Esophagus squamous epithelium (tissue), 5 donors: Measurements from ENCODE around the gene ZSWIM4. TPM values are rescaled to one million over a fixed set of nuclear protein-coding genes. Genes with fewer than 3 reads are reported as not detected.
A peak's percentile ranks its signal among the peaks of the same experiment; 100 is the strongest.

Experiments used
- DNase-seq: peaks from one replicate; lab custom pipeline; 2025; lab: John Stamatoyannopoulos, UW
- H3K27ac ChIP-seq, 4 donors: fragments of 200-600 bp; sonication (generic); one replicate each; pipeline ENCODE4 v1.5.1; 2016 to 2019; ENCODE audit warnings: mild to moderate bottlenecking in 1 of 4
- H3K27me3 ChIP-seq, 4 donors: fragments of 200-600 bp; sonication (generic); 1 replicate in 3 of 4; 2 replicates in 1 of 4; pipeline versions ENCODE4 v1.5.1 to v1.6.0; 2017 to 2021; ENCODE audit warnings: antibody characterized with exemption in 1 of 4
- H3K36me3 ChIP-seq, 3 donors: fragments of 200-600 bp; sonication (generic); one replicate each; pipeline ENCODE4 v1.5.1; 2016 to 2019
- H3K4me1 ChIP-seq, 3 donors: fragments of 200-600 bp; sonication (generic); one replicate each; pipeline ENCODE4 v1.5.1; 2017 to 2019
- H3K4me3 ChIP-seq, 4 donors: fragments of 200-600 bp; sonication (generic); 1 replicate in 3 of 4; 2 replicates in 1 of 4; pipeline ENCODE4 v1.5.1; 2016 to 2019; ENCODE audit warnings: mild to moderate bottlenecking in 2 of 4, moderate library complexity in 1 of 4
- H3K9me3 ChIP-seq, 3 donors: fragments of 200-600 bp; sonication (generic); one replicate each; pipeline ENCODE4 v1.5.1; 2016 to 2019
- CTCF ChIP-seq, 6 experiments: fragments of 450-650 bp in 4 of 6; fragments of 200-600 bp in 2 of 6; sonication (generic) in 2 of 6; IDR thresholded peaks; one replicate each; pipeline ENCODE4 v1.5.1; 2016 to 2019; ENCODE audit warnings: antibody characterized with exemption in 6 of 6, mild to moderate bottlenecking in 4 of 6, moderate library complexity in 4 of 6
- POLR2A ChIP-seq, 4 donors: fragments of 450-650 bp; IDR thresholded peaks; one replicate each; pipeline ENCODE4 v1.6.1; 2017; ENCODE audit warnings: antibody characterized with exemption in 4 of 4, mild to moderate bottlenecking in 4 of 4, moderate library complexity in 3 of 4
- WGBS, 2 donors: methylation state at CpG; one replicate each; pipeline ENCODE4 v1.1.5; 2018; 5-methylcytosine and 5-hydroxymethylcytosine counted together
- intact Hi-C: fragments of 100-400 bp; cut with DNase I; formaldehyde crosslinking; loops from one replicate; pipeline ENCODE4 v1.15.0; 2022
- total RNA-seq, 4 donors: library from RNA; depleted of rRNA; stranded (reverse); fragments of >200 nt; gene quantifications; one replicate each; pipeline ENCODE4 v1.1.0, GENCODE V29; 2016
- donor health status: DM: yes; HTN: yes; CAD: no.

ZSWIM4 gene
- total RNA-seq, 4 donors from 2014 or later, result 7.2 to 41.4 (median 16.9) TPM

- Histone ChIP-seq H3K9me3 (no peaks in the 10 kb centered on the region), H3K36me3 (no peaks in the 10 kb centered on the region), H3K4me3 (peak overlapping the region; percentile 37 to 74 (median 56)), H3K4me1 (peaks cover 67 to 97% (median 67%) of the 10 kb centered on the region in 3 donors), H3K27me3 (no peaks in the 10 kb centered on the region), H3K27ac (peak overlapping the region; percentile 98 to 100 (median 98))
- intact Hi-C loops, result no loop called here
- whole genome bisulfite sequencing, 2 donors, result 6 to 93% methylated on average over 2 to 9 of the region's 47 CpGs
- peak; percentile 13 to 49 (median 40) for TF ChIP-seq CTCF (IDR thresholded peaks at IDR 0.05)
- peak in 3 of 4 donors; percentile 17 to 88 (median 77) for TF ChIP-seq POLR2A (IDR thresholded peaks at IDR 0.05)
- no peak for DNase-seq
Observed at GRCh38 chr19:13847407-13848339, 52.4 kb downstream of the ZSWIM4 start.

GRCh38 chr19:13848340-13848677 is 53.1 kb downstream of the ZSWIM4 start:
- DNase-seq, result no peak
- Histone ChIP-seq H3K27ac (peak overlapping the region; percentile 98 to 100 (median 98)), H3K4me1 (peaks cover 63 to 98% (median 64%) of the 10 kb centered on the region in 3 donors), H3K27me3 (no peaks in the 10 kb centered on the region), H3K4me3 (no peak overlapping the region), H3K36me3 (no peaks in the 10 kb centered on the region), H3K9me3 (no peaks in the 10 kb centered on the region)
- intact Hi-C loops, result no loop called here
- no peak for TF ChIP-seq CTCF (IDR thresholded peaks at IDR 0.05)
- no peak for TF ChIP-seq POLR2A (IDR thresholded peaks at IDR 0.05)
- WGBS, 2 donors, result 63 to 68% methylated on average over 4 of the region's 4 CpGs

- no peak overlapping the region for H3K4me3 ChIP-seq
- TF ChIP-seq CTCF (IDR thresholded peaks at IDR 0.05), result no peak
- no peak for TF ChIP-seq POLR2A (IDR thresholded peaks at IDR 0.05)
- H3K27ac ChIP-seq, result peak overlapping the region; percentile 33 to 100 (median 98)
- H3K36me3 ChIP-seq, result no peaks in the 10 kb centered on the region
- 53 to 57% methylated on average over 12 of the region's 16 CpGs for WGBS, 2 donors
- no peak for DNase-seq
- H3K27me3 ChIP-seq, result no peaks in the 10 kb centered on the region
- H3K4me1 ChIP-seq, result peaks cover 55 to 98% (median 57%) of the 10 kb centered on the region in 3 donors
- intact Hi-C loops, result no loop called here
- no peaks in the 10 kb centered on the region for H3K9me3 ChIP-seq
Observed at GRCh38 chr19:13848798-13849676, 53.8 kb downstream of the ZSWIM4 start.

GRCh38 chr19:13849991-13850909 is 55.0 kb downstream of the ZSWIM4 start:
- Histone ChIP-seq H3K9me3 (no peaks in the 10 kb centered on the region), H3K4me1 (peaks cover 48 to 96% (median 52%) of the 10 kb centered on the region in 3 donors), H3K27me3 (no peaks in the 10 kb centered on the region), H3K27ac (peak overlapping the region; percentile 93 to 100 (median 98)), H3K36me3 (no peaks in the 10 kb centered on the region), H3K4me3 (peak overlapping the region; percentile 21 to 66 (median 40))
- WGBS, 2 donors, result 36 to 47% methylated on average over 11 to 12 of the region's 66 CpGs
- DNase-seq, result no peak
- intact Hi-C loops, result no loop called here
- TF ChIP-seq CTCF (IDR thresholded peaks at IDR 0.05), result no peak
- TF ChIP-seq POLR2A (IDR thresholded peaks at IDR 0.05), result peak in 3 of 4 donors; percentile 30 to 51 (median 43)
